Muscle of leg (tissue), 11 donors: ENCODE results near the gene PKLR. TPM values are rescaled to one million over a fixed set of nuclear protein-coding genes. Genes with fewer than 3 reads are reported as not detected.

Experiments
- DNase-seq: peaks from one replicate; pipeline ENCODE4 v3.0.0; 2013
- H3K27ac ChIP-seq: one replicate; pipeline ENCODE4 v1.5.1; 2013; ENCODE audit warnings: mild to moderate bottlenecking, low read length, control low read depth
- H3K27me3 ChIP-seq: one replicate; pipeline ENCODE4 v1.6.1; 2013; ENCODE audit warnings: low read length; ENCODE audit not compliant: control insufficient read depth, insufficient read depth
- H3K36me3 ChIP-seq: one replicate; pipeline ENCODE4 v1.6.1; 2013; ENCODE audit warnings: low read length; ENCODE audit not compliant: control insufficient read depth, insufficient read depth
- H3K4me1 ChIP-seq: one replicate; pipeline ENCODE4 v1.6.1; 2013; ENCODE audit warnings: low read length; ENCODE audit not compliant: control insufficient read depth, insufficient read depth
- H3K4me3 ChIP-seq: one replicate; pipeline ENCODE4 v1.5.1; 2013; ENCODE audit warnings: low read length, control low read depth
- H3K9me3 ChIP-seq: replicated peaks from 2 replicates; pipeline ENCODE4 v1.6.1; 2013; ENCODE audit warnings: low read depth, low read length; ENCODE audit not compliant: control insufficient read depth
- WGBS: methylation state at CpG from one replicate; pipeline ENCODE4 v1.1.5; 2013; ENCODE audit warnings: missing lambda C conversion rate; ENCODE audit not compliant: insufficient coverage; 5-methylcytosine and 5-hydroxymethylcytosine counted together
- polyA plus RNA-seq, 8 donors: library from polyadenylated mRNA; unstranded; fragments of 120-200 nt; gene quantifications; one replicate each; pipeline versions ENCODE4 v1.2.1 to v1.2.3, GENCODE V29; 2013; ENCODE audit warnings: inconsistent platforms in 1 of 8, low replicate concordance in 1 of 8; ENCODE audit not compliant: insufficient read length in 8 of 8, insufficient read depth in 1 of 8
- total RNA-seq: library from RNA; stranded (reverse); fragments of 120-200 nt; gene quantifications from one replicate; pipeline ENCODE4 v1.2.4, GENCODE V29; 2013

The PKLR gene
- total and polyA plus RNA-seq, 9 donors: 0.04 to 2.1 (median 0.18) TPM; not detected in 1

- no peak for DNase-seq
- H3K27me3 ChIP-seq: no peaks in the 10 kb centered on the region
- peak overlapping the region; percentile 94 for H3K4me3 ChIP-seq
- peaks cover 35% of the 10 kb centered on the region for H3K4me1 ChIP-seq
- H3K27ac ChIP-seq: peak overlapping the region; percentile 98
- peaks cover 30% of the 10 kb centered on the region for H3K36me3 ChIP-seq
- 7% methylated on average over 49 of the region's 59 CpGs for WGBS
- H3K9me3 ChIP-seq: no peaks in the 10 kb centered on the region
These were observed 23.7 kb upstream of the PKLR start for GRCh38 chr1:155324717-155325602.

GRCh38 chr1:155324037-155324716, 22.9 kb upstream of the PKLR start:
- Histone ChIP-seq H3K4me3 (peak overlapping the region; percentile 94), H3K9me3 (no peaks in the 10 kb centered on the region), H3K4me1 (peaks cover 37% of the 10 kb centered on the region), H3K36me3 (peaks cover 32% of the 10 kb centered on the region), H3K27me3 (no peaks in the 10 kb centered on the region), H3K27ac (peak overlapping the region; percentile 98)
- WGBS: under 1% methylated on average over 26 of the region's 44 CpGs
- peak; percentile 99 for DNase-seq

GRCh38 chr1:155323729-155324036, 22.4 kb upstream of the PKLR start:
- peak; percentile 98 for DNase-seq
- H3K9me3 ChIP-seq: no peaks in the 10 kb centered on the region
- peak overlapping the region; percentile 98 for H3K27ac ChIP-seq
- H3K4me3 ChIP-seq: peak overlapping the region; percentile 94
- under 1% methylated on average over 22 of the region's 29 CpGs for WGBS
- H3K27me3 ChIP-seq: no peaks in the 10 kb centered on the region
- peaks cover 37% of the 10 kb centered on the region for H3K4me1 ChIP-seq
- H3K36me3 ChIP-seq: peaks cover 37% of the 10 kb centered on the region

- DNase-seq: peak; percentile 96
- no peaks in the 10 kb centered on the region for H3K9me3 ChIP-seq
- peak overlapping the region; percentile 94 for H3K4me3 ChIP-seq
- peaks cover 38% of the 10 kb centered on the region for H3K36me3 ChIP-seq
- 0% methylated on average over 38 of the region's 58 CpGs for WGBS
- peak overlapping the region; percentile 98 for H3K27ac ChIP-seq
- H3K27me3 ChIP-seq: no peaks in the 10 kb centered on the region
- H3K4me1 ChIP-seq: peaks cover 37% of the 10 kb centered on the region
These were observed 21.9 kb upstream of the PKLR start for GRCh38 chr1:155322953-155323728.

- peak overlapping the region; percentile 98 for H3K27ac ChIP-seq
- peak overlapping the region; percentile 94 for H3K4me3 ChIP-seq
- peaks cover 38% of the 10 kb centered on the region for H3K36me3 ChIP-seq
- peak; percentile 55 for DNase-seq
- peaks cover 37% of the 10 kb centered on the region for H3K4me1 ChIP-seq
- no peaks in the 10 kb centered on the region for H3K27me3 ChIP-seq
- under 1% methylated on average over 24 of the region's 28 CpGs for WGBS
- no peaks in the 10 kb centered on the region for H3K9me3 ChIP-seq
These were observed 21.3 kb upstream of the PKLR start for GRCh38 chr1:155322571-155322952.

- H3K9me3 ChIP-seq: no peaks in the 10 kb centered on the region
- DNase-seq: peak; percentile 60
- H3K4me1 ChIP-seq: peaks cover 37% of the 10 kb centered on the region
- no peaks in the 10 kb centered on the region for H3K27me3 ChIP-seq
- H3K36me3 ChIP-seq: peaks cover 38% of the 10 kb centered on the region
- peak overlapping the region; percentile 98 for H3K27ac ChIP-seq
- H3K4me3 ChIP-seq: peak overlapping the region; percentile 94
- WGBS: 34% methylated on average over 12 of the region's 27 CpGs
These were observed 20.6 kb upstream of the PKLR start for GRCh38 chr1:155321639-155322503.

- 7% methylated on average over 33 of the region's 51 CpGs for WGBS
- peaks cover 31% of the 10 kb centered on the region for H3K36me3 ChIP-seq
- DNase-seq: peak; percentile 97
These were observed 19.7 kb upstream of the PKLR start, which contains the start of gene RUSC1 for GRCh38 chr1:155320661-155321617. Gene RUSC1, plus strand, starts transcription at chr1:155320894. Its CDS starts 880 bp downstream, at chr1:155321774.

GRCh38 chr1:155320252-155320651, 19.0 kb upstream of the PKLR start:
- Histone ChIP-seq H3K9me3 (no peaks in the 10 kb centered on the region), H3K4me3 (peak overlapping the region; percentile 94), H3K27ac (peak overlapping the region; percentile 98), H3K4me1 (peaks cover 32% of the 10 kb centered on the region), H3K27me3 (no peaks in the 10 kb centered on the region), H3K36me3 (peaks cover 25% of the 10 kb centered on the region)
- 17% methylated on average over 6 of the region's 11 CpGs for WGBS
- no peak for DNase-seq

More at GRCh38 chr1:155320661-155321617, 19.7 kb upstream of the PKLR start, which contains the start of gene RUSC1:
- Histone ChIP-seq H3K4me1 (peaks cover 37% of the 10 kb centered on the region), H3K27ac (peak within 1 kb of the TSS; percentile 98), H3K27me3 (no peaks in the 10 kb centered on the region), H3K9me3 (no peaks in the 10 kb centered on the region), H3K4me3 (peak within 1 kb of the TSS; percentile 94)
